MM.1S (cell line): Measurements from ENCODE around the gene LDLRAD1.

Experiments
- DNase-seq: peaks from one replicate; pipeline ENCODE4 v3.0.0-alpha.2; 2015
- H2AFZ ChIP-seq: fragments of 300-600 bp; sonication (generic); 2 replicates; pipeline ENCODE4 v1.6.0; 2016; ENCODE audit warnings: antibody characterized with exemption, low read length
- H3F3A ChIP-seq: fragments of 300-600 bp; sonication (generic); 2 replicates; pipeline ENCODE4 v1.6.1; 2016; ENCODE audit warnings: mild to moderate bottlenecking, antibody characterized with exemption, low read length, moderate library complexity, mixed read lengths; ENCODE audit not compliant: insufficient read depth
- H3K27ac ChIP-seq: fragments of 300-600 bp; sonication (generic); 2 replicates; pipeline ENCODE4 v1.5.1; 2016; ENCODE audit warnings: mild to moderate bottlenecking, low read length
- H3K27me3 ChIP-seq: fragments of 300-600 bp; sonication (generic); replicated peaks from 2 replicates; pipeline ENCODE4 v1.6.0; 2016; ENCODE audit warnings: low read length; ENCODE audit not compliant: insufficient read depth
- H3K36me3 ChIP-seq: fragments of 300-600 bp; sonication (generic); replicated peaks from 2 replicates; pipeline ENCODE4 v1.6.1; 2016; ENCODE audit warnings: mild to moderate bottlenecking, low read length, mixed read lengths; ENCODE audit not compliant: insufficient read depth
- H3K4me1 ChIP-seq: fragments of 300-600 bp; sonication (generic); 2 replicates; pipeline ENCODE4 v1.6.1; 2016; ENCODE audit warnings: low read length, mixed read lengths
- H3K4me2 ChIP-seq: fragments of 300-600 bp; sonication (generic); 2 replicates; pipeline ENCODE4 v1.6.0; 2016; ENCODE audit warnings: low read depth, low read length
- H3K4me3 ChIP-seq: fragments of 300-600 bp; sonication (generic); 2 replicates; pipeline ENCODE4 v1.5.1; 2016; ENCODE audit warnings: low read length, mixed read lengths
- H3K79me2 ChIP-seq: fragments of 300-600 bp; sonication (generic); 2 replicates; pipeline ENCODE4 v1.6.1; 2016; ENCODE audit warnings: mixed run types, low read length, mixed read lengths
- H3K9ac ChIP-seq: fragments of 300-600 bp; sonication (generic); 2 replicates; pipeline ENCODE4 v1.6.1; 2016; ENCODE audit warnings: low read length, mixed read lengths
- H3K9me2 ChIP-seq: fragments of 300-600 bp; sonication (generic); replicated peaks from 2 replicates; pipeline ENCODE4 v1.6.1; 2016; ENCODE audit warnings: mild to moderate bottlenecking, low read length, mixed read lengths; ENCODE audit not compliant: insufficient read depth
- H3K9me3 ChIP-seq: fragments of 300-600 bp; sonication (generic); replicated peaks from 2 replicates; pipeline ENCODE4 v1.6.1; 2016; ENCODE audit warnings: mild to moderate bottlenecking, low read length, mixed read lengths; ENCODE audit not compliant: insufficient read depth
- H4K20me1 ChIP-seq: fragments of 300-600 bp; sonication (generic); 2 replicates; pipeline ENCODE4 v1.6.1; 2016; ENCODE audit warnings: mild to moderate bottlenecking, low read length, moderate library complexity, mixed read lengths; ENCODE audit not compliant: insufficient read depth
- CTCF ChIP-seq: fragments of 300-600 bp; sonication (generic); IDR thresholded peaks from 2 replicates; pipeline ENCODE4 v1.5.1; 2016; ENCODE audit warnings: antibody characterized with exemption, low read length, mixed read lengths
- EZH2 ChIP-seq: fragments of 300-600 bp; sonication (generic); optimal IDR thresholded peaks from 2 replicates; pipeline ENCODE3; 2017; ENCODE audit warnings: low read depth, mild to moderate bottlenecking, antibody characterized with exemption, low read length, mixed read lengths
- EZH2phosphoT487 ChIP-seq: fragments of 300-600 bp; sonication (generic); IDR thresholded peaks from 2 replicates; pipeline ENCODE4 v1.6.1; 2018; ENCODE audit warnings: antibody characterized with exemption, low read length

LDLRAD1 gene

DNA sequence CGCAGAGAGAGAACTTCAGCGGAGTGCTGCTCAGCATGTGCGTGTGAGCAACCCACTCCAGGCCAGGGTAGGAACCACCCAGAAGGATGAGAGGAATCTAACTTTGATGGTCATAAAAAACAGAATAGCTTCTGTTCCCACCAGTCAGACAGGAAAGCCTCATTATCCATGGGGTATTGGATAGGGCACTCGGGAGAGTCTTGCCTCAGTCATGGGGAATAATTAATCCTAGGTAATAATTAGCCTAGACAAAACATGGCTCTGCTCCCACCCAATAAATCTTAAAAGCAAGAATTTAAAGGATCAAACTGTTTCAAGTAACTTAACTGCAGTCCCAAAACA lies 35.3 kb downstream of the LDLRAD1 start:
- Histone ChIP-seq H3K4me2 (no peak overlapping the region), H3K4me1 (peaks cover 4% of the 10 kb centered on the region; the same call in 1 of the 2 replicates), H3K9ac (no peak overlapping the region), H3K27ac (no peak overlapping the region), H3K4me3 (no peak overlapping the region), H3K9me2 (no peaks in the 10 kb centered on the region), H3F3A (no peaks in the 10 kb centered on the region), H2AFZ (no peak overlapping the region), H3K79me2 (no peaks in the 10 kb centered on the region), H3K27me3 (no peaks in the 10 kb centered on the region), H3K9me3 (no peaks in the 10 kb centered on the region), H3K36me3 (no peaks in the 10 kb centered on the region), H4K20me1 (no peaks in the 10 kb centered on the region)
- TF ChIP-seq EZH2, result no peak
- TF ChIP-seq EZH2phosphoT487, result no peak
- TF ChIP-seq CTCF, result no peak
- DNase-seq, result no peak

DNA sequence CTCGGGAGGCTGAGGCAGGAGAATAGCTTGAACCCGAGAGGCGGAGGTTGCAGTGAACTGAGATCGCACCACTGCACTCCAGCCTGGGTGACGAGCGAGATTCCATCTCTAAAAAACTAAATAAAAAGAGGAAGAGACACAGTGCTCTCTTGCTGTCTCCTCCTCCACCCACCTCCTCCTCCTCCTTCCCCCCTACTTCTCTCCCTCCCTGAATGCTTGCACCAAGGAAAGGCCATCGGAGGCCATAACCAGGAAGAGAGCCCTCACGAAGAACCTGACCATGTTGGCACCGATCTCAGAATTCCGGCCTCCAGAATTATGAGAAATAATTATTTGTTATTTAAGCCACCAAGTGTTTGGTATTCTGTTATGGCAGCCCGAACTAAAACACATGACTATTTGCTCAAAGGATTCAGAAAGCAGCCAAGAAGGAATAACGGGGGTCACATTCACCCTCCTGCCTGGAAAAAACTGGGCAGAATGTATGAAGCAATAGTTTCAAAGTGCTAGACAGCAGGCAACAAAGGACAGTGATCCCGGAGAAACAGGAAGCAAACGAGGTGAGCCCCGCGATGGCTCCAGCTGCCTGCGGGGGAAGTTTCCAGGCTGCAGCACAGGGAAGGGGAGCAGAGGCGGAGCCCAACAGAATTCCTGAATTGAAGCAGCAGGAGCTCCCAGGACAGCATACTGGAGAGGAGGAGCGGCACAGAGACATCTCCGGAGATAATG lies 35.8 kb downstream of the LDLRAD1 start:
- Histone ChIP-seq H3K79me2 (no peaks in the 10 kb centered on the region), H3K9me2 (no peaks in the 10 kb centered on the region), H3K36me3 (no peaks in the 10 kb centered on the region), H4K20me1 (no peaks in the 10 kb centered on the region), H3K27me3 (no peaks in the 10 kb centered on the region), H3K4me1 (no peaks in the 10 kb centered on the region), H3F3A (no peaks in the 10 kb centered on the region), H3K4me2 (no peak overlapping the region), H3K4me3 (no peak overlapping the region), H3K9me3 (no peaks in the 10 kb centered on the region), H2AFZ (no peak overlapping the region), H3K27ac (no peak overlapping the region), H3K9ac (no peak overlapping the region)
- TF ChIP-seq CTCF, result no peak
- no peak for TF ChIP-seq EZH2phosphoT487
- TF ChIP-seq EZH2, result no peak
- DNase-seq, result no peak

GRCh38 chr1:53981220-53981619 lies 36.8 kb downstream of the LDLRAD1 start:
- H3K36me3 ChIP-seq, result no peaks in the 10 kb centered on the region
- no peaks in the 10 kb centered on the region for H3K27me3 ChIP-seq
- H3K9ac ChIP-seq, result no peak overlapping the region
- no peak overlapping the region for H3K4me2 ChIP-seq
- no peaks in the 10 kb centered on the region for H3K4me1 ChIP-seq
- no peaks in the 10 kb centered on the region for H3K9me2 ChIP-seq
- no peak for DNase-seq
- H3F3A ChIP-seq, result no peaks in the 10 kb centered on the region
- H3K4me3 ChIP-seq, result no peak overlapping the region
- TF ChIP-seq CTCF (no peak), EZH2 (no peak)
- H4K20me1 ChIP-seq, result no peaks in the 10 kb centered on the region
- no peak overlapping the region for H2AFZ ChIP-seq
- no peak overlapping the region for H3K27ac ChIP-seq
- H3K79me2 ChIP-seq, result no peaks in the 10 kb centered on the region
- H3K9me3 ChIP-seq, result no peaks in the 10 kb centered on the region
